Spleen (tissue), 11 donors: ENCODE data around the gene FRMD4A. TPM values are rescaled to one million over a fixed set of nuclear protein-coding genes. Genes with fewer than 3 reads are reported as not detected.
"Not testable (repeated sequence)": the region's sequence is repeated elsewhere in the genome, so short reads cannot be mapped to it uniquely, and the experiment has no call there.

ENCODE experiments used
- DNase-seq: peaks from one replicate; pipeline ENCODE4 v3.0.0-alpha.2; 2020
- H3K27ac ChIP-seq, 8 donors: fragments of 200-600 bp; sonication (generic) in 7 of 8; 1 replicate in 4 of 8; 2 replicates in 4 of 8; pipeline versions ENCODE4 v1.5.0 to v1.8.0; 2016 to 2021; ENCODE audit warnings: inconsistent platforms in 4 of 8, mild to moderate bottlenecking in 4 of 8, moderate library complexity in 1 of 8
- H3K27me3 ChIP-seq, 7 donors: fragments of 200-600 bp; sonication (generic) in 6 of 7; replicated peaks in 1 of 7; 1 replicate in 4 of 7; 2 replicates in 3 of 7; pipeline versions ENCODE4 v1.5.0 to v1.8.0; 2016 to 2021; ENCODE audit warnings: inconsistent platforms in 3 of 7, mild to moderate bottlenecking in 1 of 7
- H3K36me3 ChIP-seq, 6 donors: fragments of 200-600 bp; sonication (generic) in 5 of 6; 1 replicate in 4 of 6; 2 replicates in 2 of 6; pipeline versions ENCODE4 v1.5.0 to v1.8.0; 2016 to 2021; ENCODE audit warnings: inconsistent platforms in 2 of 6
- H3K4me1 ChIP-seq, 6 donors: fragments of 200-600 bp; sonication (generic) in 5 of 6; 1 replicate in 3 of 6; 2 replicates in 3 of 6; pipeline versions ENCODE4 v1.5.0 to v1.8.0; 2016 to 2021; ENCODE audit warnings: inconsistent platforms in 3 of 6
- H3K4me3 ChIP-seq, 8 donors: fragments of 200-600 bp; sonication (generic) in 7 of 8; 1 replicate in 4 of 8; 2 replicates in 4 of 8; pipeline versions ENCODE4 v1.5.0 to v1.8.0; 2016 to 2021; ENCODE audit warnings: inconsistent platforms in 4 of 8, mild to moderate bottlenecking in 4 of 8, moderate library complexity in 2 of 8
- H3K9me3 ChIP-seq, 8 donors: fragments of 200-600 bp; sonication (generic) in 7 of 8; 1 replicate in 4 of 8; 2 replicates in 4 of 8; pipeline versions ENCODE4 v1.5.0 to v1.8.0; 2016 to 2021; ENCODE audit warnings: inconsistent platforms in 4 of 8
- CTCF ChIP-seq, 11 experiments: fragments of 200-600 bp in 7 of 11; fragments of 450-650 bp in 4 of 11; sonication (generic) in 4 of 11; IDR thresholded peaks in 8 of 11; conservative IDR thresholded peaks in 3 of 11; 1 replicate in 7 of 11; 2 replicates in 4 of 11; pipeline versions ENCODE4 v1.4.0 to v1.8.0; 2016 to 2021; ENCODE audit warnings: antibody characterized with exemption in 11 of 11, inconsistent platforms in 4 of 11, mild to moderate bottlenecking in 1 of 11
- POLR2A ChIP-seq, 3 donors: fragments of 450-650 bp; IDR thresholded peaks; one replicate each; pipeline ENCODE4 v1.5.1; 2017; ENCODE audit warnings: antibody characterized with exemption in 3 of 3, mild to moderate bottlenecking in 1 of 3
- POLR2AphosphoS5 ChIP-seq, 3 donors: sonication (generic); formaldehyde crosslinking; IDR thresholded peaks; one replicate each; pipeline ENCODE4 v1.5.1; 2017; ENCODE audit warnings: antibody characterized with exemption in 3 of 3
- WGBS, 5 donors: extraction: QIAGEN DNeasy Blood & Tissue Kit in 3 of 5; methylation state at CpG; one replicate each; pipeline versions ENCODE4 v1.1.5 to v1.1.7; 2013 to 2018; 5-methylcytosine and 5-hydroxymethylcytosine counted together
- intact Hi-C: fragments of 100-400 bp; cut with DNase I; formaldehyde crosslinking; loops from one replicate; pipeline ENCODE4 v1.15.0; 2023; ENCODE audit warnings: low total_unique reads
- polyA plus RNA-seq, 3 donors: library from polyadenylated mRNA; stranded (reverse); fragments of 200-250 nt; gene quantifications; one replicate each; pipeline ENCODE4 v1.2.1, GENCODE V29; 2013
- total RNA-seq, 7 donors: library from RNA; depleted of rRNA in 3 of 7; stranded (reverse); fragments of >200 nt in 3 of 7; fragmentation: NEBNext Ultra II Directional in 4 of 7; extraction: Animal tissue kit (Norgen Biotek cat#: 25700) in 4 of 7; gene quantifications; one replicate each; pipeline versions ENCODE4 v1.1.0 to v1.2.1, GENCODE V29; 2016 to 2021
- donor health status: healthy with polysubstance abuse.
- donor health status: DM: no; HTN: no; CAD: no; lungs with moderate emphysema.
- donor health status: DM: no; HTN: no; CAD: no.
- donor health status: Bipolar disorder and iron deficiency.
- donor health status: healthy.
- donor health status: DM: no; HTN: no; CAD: no.
- donor health status: DM: yes; HTN: yes; CAD: no.

The FRMD4A gene
- total and polyA plus RNA-seq, 10 donors, result 9.2 to 141 (median 80.5) TPM

- no peak for DNase-seq
- peak overlapping the region in 6 of 8 donors; percentile 22 to 73 (median 49) for H3K27ac ChIP-seq
- H3K36me3 ChIP-seq, result no peaks in the 10 kb centered on the region
- TF ChIP-seq POLR2AphosphoS5 (IDR thresholded peaks at IDR 0.05), result no peak
- TF ChIP-seq CTCF (IDR thresholded peaks at IDR 0.05 in 8 of 11, conservative IDR thresholded peaks at IDR 0.05 in 3 of 11), result no peak
- TF ChIP-seq POLR2A (IDR thresholded peaks at IDR 0.05), result no peak
- intact Hi-C loops, result no loop called here
- no peaks in the 10 kb centered on the region for H3K9me3 ChIP-seq
- peaks cover 12 to 34% (median 23%) of the 10 kb centered on the region in 6 donors for H3K4me1 ChIP-seq
- WGBS, 5 donors, result 12 to 27% (median 18%) methylated on average over 4 of the region's 4 CpGs
- H3K4me3 ChIP-seq, result no peak overlapping the region
- H3K27me3 ChIP-seq, result peaks cover 0 to 16% (median 0%) of the 10 kb centered on the region in 7 donors
Observed at GRCh38 chr10:13831711-13832141, 499.0 kb downstream of the FRMD4A start.

GRCh38 chr10:13830385-13830784 lies 500.3 kb downstream of the FRMD4A start:
- 91 to 98% (median 95%) methylated on average over 4 of the region's 4 CpGs for WGBS, 5 donors
- DNase-seq, result no peak
- Histone ChIP-seq H3K36me3 (no peaks in the 10 kb centered on the region), H3K27ac (peak overlapping the region in 1 of 8 donors; percentile 13), H3K4me1 (peaks cover 12 to 34% (median 23%) of the 10 kb centered on the region in 6 donors), H3K27me3 (peaks cover 0 to 16% (median 0%) of the 10 kb centered on the region in 7 donors), H3K4me3 (no peak overlapping the region), H3K9me3 (no peaks in the 10 kb centered on the region)
- TF ChIP-seq POLR2AphosphoS5 (IDR thresholded peaks at IDR 0.05) (no peak), CTCF (IDR thresholded peaks at IDR 0.05 in 8 of 11, conservative IDR thresholded peaks at IDR 0.05 in 3 of 11) (no peak), POLR2A (IDR thresholded peaks at IDR 0.05) (no peak)
- intact Hi-C loops, result no loop called here

- DNase-seq, result no peak
- Histone ChIP-seq H3K27ac (peak overlapping the region in 1 of 8 donors; percentile 13), H3K4me3 (no peak overlapping the region), H3K36me3 (no peaks in the 10 kb centered on the region), H3K4me1 (peaks cover 12 to 32% (median 22%) of the 10 kb centered on the region in 6 donors), H3K27me3 (peaks cover 0 to 11% (median 0%) of the 10 kb centered on the region in 7 donors), H3K9me3 (no peaks in the 10 kb centered on the region)
- intact Hi-C loops, result no loop called here
- WGBS, 5 donors, result 70 to 87% (median 80%) methylated on average over 5 of the region's 5 CpGs
- TF ChIP-seq POLR2A (IDR thresholded peaks at IDR 0.05) (no peak), POLR2AphosphoS5 (IDR thresholded peaks at IDR 0.05) (no peak), CTCF (IDR thresholded peaks at IDR 0.05 in 8 of 11, conservative IDR thresholded peaks at IDR 0.05 in 3 of 11) (no peak)
Observed at GRCh38 chr10:13829790-13830189, 500.9 kb downstream of the FRMD4A start.

GRCh38 chr10:13828284-13828683 lies 502.4 kb downstream of the FRMD4A start:
- H3K27ac ChIP-seq, intact Hi-C loops, H3K9me3 ChIP-seq, H3K4me3 ChIP-seq, H3K36me3 ChIP-seq, DNase-seq, H3K27me3 ChIP-seq: not testable (repeated sequence)
- 71 to 85% (median 78%) methylated on average over 5 to 6 of the region's 6 CpGs for WGBS, 5 donors
- peaks cover 12 to 27% (median 19%) of the 10 kb centered on the region in 6 donors for H3K4me1 ChIP-seq
